Measurements from ENCODE around the gene AHI1. TPM values are rescaled to one million over a fixed set of nuclear protein-coding genes. Genes with fewer than 3 reads are reported as not detected.

Gene AHI1
- total and polyA plus RNA-seq, 2 donors from 2014 or later = 9.1 to 28.5 TPM

DNA sequence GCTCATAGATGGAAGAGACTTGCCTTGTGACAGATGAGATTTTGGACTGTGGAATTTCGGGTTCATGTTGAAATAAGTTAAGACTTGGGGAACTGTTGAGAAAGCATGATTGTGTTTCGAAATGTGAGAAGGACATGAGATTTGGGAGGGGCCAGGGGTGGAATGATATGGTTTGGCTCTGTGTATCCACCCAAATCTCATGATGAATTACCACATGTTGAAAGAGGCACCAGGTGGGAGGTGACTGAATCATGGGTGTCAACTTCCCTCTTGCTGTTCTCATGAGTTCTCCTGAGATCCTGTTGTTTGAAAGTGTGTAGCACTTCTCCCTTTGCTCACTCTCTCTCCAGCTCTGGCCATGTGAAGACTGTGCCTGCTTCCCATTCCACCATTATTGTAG, 17.9 kb downstream of the AHI1 start:
- H3K4me3 ChIP-seq (ENCODE audit: low read length in 3 of 3) = no peak overlapping the region
- FAIRE-seq (no peak), DNase-seq (no peak)
- H3K9me3 ChIP-seq (ENCODE audit: control insufficient read depth in 2 of 3, insufficient read depth in 1 of 3, low read length in 3 of 3) = peaks cover 0 to 27% (median 4%) of the 10 kb centered on the region in 3 donors
- H3K27ac ChIP-seq (ENCODE audit: low read depth in 2 of 2, low read length in 2 of 2) = no peak overlapping the region
- peaks cover 0 to 8% (median 0%) of the 10 kb centered on the region in 3 donors for H3K36me3 ChIP-seq (ENCODE audit: control insufficient read depth in 2 of 3, insufficient read depth in 3 of 3, low read length in 3 of 3)
- no peak overlapping the region for H3K9ac ChIP-seq (ENCODE audit: low read length in 3 of 3)
- no peaks in the 10 kb centered on the region for H3K27me3 ChIP-seq (ENCODE audit: control insufficient read depth, insufficient read depth, low read length)
- H3K4me1 ChIP-seq (ENCODE audit: control insufficient read depth in 2 of 3, insufficient read depth in 2 of 3, low read depth in 1 of 3, low read length in 3 of 3) = no peaks in the 10 kb centered on the region
- TF ChIP-seq, protein P1, sequence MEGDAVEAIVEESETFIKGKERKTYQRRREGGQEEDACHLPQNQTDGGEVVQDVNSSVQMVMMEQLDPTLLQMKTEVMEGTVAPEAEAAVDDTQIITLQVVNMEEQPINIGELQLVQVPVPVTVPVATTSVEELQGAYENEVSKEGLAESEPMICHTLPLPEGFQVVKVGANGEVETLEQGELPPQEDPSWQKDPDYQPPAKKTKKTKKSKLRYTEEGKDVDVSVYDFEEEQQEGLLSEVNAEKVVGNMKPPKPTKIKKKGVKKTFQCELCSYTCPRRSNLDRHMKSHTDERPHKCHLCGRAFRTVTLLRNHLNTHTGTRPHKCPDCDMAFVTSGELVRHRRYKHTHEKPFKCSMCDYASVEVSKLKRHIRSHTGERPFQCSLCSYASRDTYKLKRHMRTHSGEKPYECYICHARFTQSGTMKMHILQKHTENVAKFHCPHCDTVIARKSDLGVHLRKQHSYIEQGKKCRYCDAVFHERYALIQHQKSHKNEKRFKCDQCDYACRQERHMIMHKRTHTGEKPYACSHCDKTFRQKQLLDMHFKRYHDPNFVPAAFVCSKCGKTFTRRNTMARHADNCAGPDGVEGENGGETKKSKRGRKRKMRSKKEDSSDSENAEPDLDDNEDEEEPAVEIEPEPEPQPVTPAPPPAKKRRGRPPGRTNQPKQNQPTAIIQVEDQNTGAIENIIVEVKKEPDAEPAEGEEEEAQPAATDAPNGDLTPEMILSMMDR (IDR thresholded peaks at IDR 0.05; ENCODE audit: borderline replicate concordance, extremely low read depth, insufficient read depth) = no peak
- intact Hi-C loops (cut with DNase I) = no loop called here

DNA sequence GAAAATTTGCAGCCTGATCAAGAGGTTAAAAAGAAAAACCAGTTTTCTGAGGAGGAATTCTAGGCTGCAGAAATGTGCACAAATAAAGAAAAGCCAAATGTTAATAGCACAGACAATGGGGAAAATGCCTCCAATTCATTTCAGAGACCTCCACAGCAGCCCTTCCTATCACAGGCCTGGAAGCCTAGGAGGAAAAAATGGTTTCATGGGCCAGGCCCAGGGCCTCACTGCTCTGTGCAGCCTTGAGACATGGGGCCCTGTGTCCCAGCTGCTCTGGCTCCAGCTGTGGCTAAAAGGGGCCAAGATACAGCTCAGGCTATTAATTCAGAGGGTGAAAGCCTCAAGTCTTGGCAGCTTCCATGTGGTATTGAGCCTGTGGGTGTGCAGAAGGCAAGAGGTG, 18.9 kb downstream of the AHI1 start:
- H3K27me3 ChIP-seq (ENCODE audit: control insufficient read depth, insufficient read depth, low read length) = no peaks in the 10 kb centered on the region
- no peak for DNase-seq
- intact Hi-C loops (cut with DNase I) = no loop called here
- FAIRE-seq = no peak
- no peaks in the 10 kb centered on the region for H3K4me1 ChIP-seq (ENCODE audit: control insufficient read depth in 2 of 3, insufficient read depth in 2 of 3, low read depth in 1 of 3, low read length in 3 of 3)
- no peak overlapping the region for H3K9ac ChIP-seq (ENCODE audit: low read length in 3 of 3)
- H3K9me3 ChIP-seq (ENCODE audit: control insufficient read depth in 2 of 3, insufficient read depth in 1 of 3, low read length in 3 of 3) = peaks cover 0 to 21% (median 2%) of the 10 kb centered on the region in 3 donors
- H3K27ac ChIP-seq (ENCODE audit: low read depth in 2 of 2, low read length in 2 of 2) = no peak overlapping the region
- no peak overlapping the region for H3K4me3 ChIP-seq (ENCODE audit: low read length in 3 of 3)
- TF ChIP-seq, protein P1 (IDR thresholded peaks at IDR 0.05; ENCODE audit: borderline replicate concordance, extremely low read depth, insufficient read depth) = no peak
- H3K36me3 ChIP-seq (ENCODE audit: control insufficient read depth in 2 of 3, insufficient read depth in 3 of 3, low read length in 3 of 3) = peaks cover 0 to 8% (median 0%) of the 10 kb centered on the region in 3 donors

DNA sequence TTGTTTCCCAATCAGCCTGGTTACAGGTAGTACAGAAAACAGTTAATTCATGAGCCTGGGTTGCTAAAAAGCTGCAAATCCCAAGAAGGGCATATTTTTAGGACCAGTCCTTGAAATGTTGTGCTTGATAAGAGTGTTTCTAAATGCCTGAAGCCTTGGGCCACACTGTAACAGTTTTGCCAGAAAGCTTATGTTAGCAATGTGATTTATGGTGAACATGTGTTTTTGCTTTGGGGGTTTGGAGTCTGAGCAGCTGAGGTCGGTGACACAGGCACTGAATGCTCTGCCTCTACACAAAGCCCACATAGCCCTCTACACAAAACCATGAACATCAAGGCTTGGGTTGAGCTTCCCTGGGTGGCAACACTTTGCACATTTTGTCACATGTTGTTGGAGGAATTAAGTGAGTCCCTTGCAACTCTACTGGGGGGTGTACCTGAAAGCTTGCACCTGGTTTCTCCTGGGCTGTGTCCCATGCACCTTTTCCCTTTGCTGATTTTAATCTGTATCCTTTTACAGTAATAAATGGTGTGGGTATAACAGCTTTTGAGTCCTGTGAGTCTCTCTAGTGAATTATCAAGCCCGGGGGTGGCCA, 22.2 kb downstream of the AHI1 start:
- no peak for FAIRE-seq
- TF ChIP-seq, protein P1 (IDR thresholded peaks at IDR 0.05; ENCODE audit: borderline replicate concordance, extremely low read depth, insufficient read depth) = no peak
- H3K9ac ChIP-seq (ENCODE audit: low read length in 3 of 3) = no peak overlapping the region
- intact Hi-C loops (cut with DNase I) = no loop called here
- no peaks in the 10 kb centered on the region for H3K9me3 ChIP-seq (ENCODE audit: control insufficient read depth in 2 of 3, insufficient read depth in 1 of 3, low read length in 3 of 3)
- H3K4me3 ChIP-seq (ENCODE audit: low read length in 3 of 3) = no peak overlapping the region
- peak in 3 of 5 donors; percentile 22 to 85 (median 63) for DNase-seq
- peaks cover 0 to 8% (median 0%) of the 10 kb centered on the region in 3 donors for H3K36me3 ChIP-seq (ENCODE audit: control insufficient read depth in 2 of 3, insufficient read depth in 3 of 3, low read length in 3 of 3)
- no peak overlapping the region for H3K27ac ChIP-seq (ENCODE audit: low read depth in 2 of 2, low read length in 2 of 2)
- H3K27me3 ChIP-seq (ENCODE audit: control insufficient read depth, insufficient read depth, low read length) = no peaks in the 10 kb centered on the region
- H3K4me1 ChIP-seq (ENCODE audit: control insufficient read depth in 2 of 3, insufficient read depth in 2 of 3, low read depth in 1 of 3, low read length in 3 of 3) = no peaks in the 10 kb centered on the region

DNA sequence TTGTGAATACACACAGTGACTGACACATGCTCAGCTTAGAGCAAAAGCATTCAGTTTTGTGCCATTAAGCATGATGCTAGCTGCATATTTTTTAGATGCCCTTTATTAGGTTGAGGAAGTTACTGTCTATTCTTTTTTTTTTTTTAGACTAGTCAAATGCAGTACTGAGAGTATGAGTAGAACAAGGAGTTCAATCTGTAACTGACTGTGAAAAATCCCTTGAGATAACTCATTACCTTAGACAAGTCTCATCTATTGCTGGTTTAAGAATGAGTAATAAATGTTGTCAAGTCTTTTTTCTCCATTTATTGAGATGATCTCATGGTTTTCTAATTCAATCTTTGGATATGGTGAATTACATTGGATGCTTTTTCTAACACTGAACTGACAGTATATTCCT, 23.2 kb downstream of the AHI1 start:
- H3K9ac ChIP-seq (ENCODE audit: low read length in 3 of 3) = no peak overlapping the region
- no peak for FAIRE-seq
- H3K4me3 ChIP-seq (ENCODE audit: low read length in 3 of 3) = no peak overlapping the region
- intact Hi-C loops (cut with DNase I) = no loop called here
- TF ChIP-seq, protein P1 (IDR thresholded peaks at IDR 0.05; ENCODE audit: borderline replicate concordance, extremely low read depth, insufficient read depth) = no peak
- H3K27me3 ChIP-seq (ENCODE audit: control insufficient read depth, insufficient read depth, low read length) = no peaks in the 10 kb centered on the region
- H3K36me3 ChIP-seq (ENCODE audit: control insufficient read depth in 2 of 3, insufficient read depth in 3 of 3, low read length in 3 of 3) = no peaks in the 10 kb centered on the region
- no peaks in the 10 kb centered on the region for H3K4me1 ChIP-seq (ENCODE audit: control insufficient read depth in 2 of 3, insufficient read depth in 2 of 3, low read depth in 1 of 3, low read length in 3 of 3)
- no peak for DNase-seq
- H3K9me3 ChIP-seq (ENCODE audit: control insufficient read depth in 2 of 3, insufficient read depth in 1 of 3, low read length in 3 of 3) = no peaks in the 10 kb centered on the region
- no peak overlapping the region for H3K27ac ChIP-seq (ENCODE audit: low read depth in 2 of 2, low read length in 2 of 2)
